Left hindlimb (tissue), 1 donor: ENCODE results near the gene LGALS9B.
"Not testable (repeated sequence)": the region's sequence is repeated elsewhere in the genome, so short reads cannot be mapped to it uniquely, and the experiment has no call there.

Experiments used
- DNase-seq: peaks from one replicate; pipeline ENCODE4 v3.0.0-alpha.2; 2018

The LGALS9B gene

GRCh38 chr17:20401306-20402022, 65.9 kb downstream of the LGALS9B start:
- DNase-seq: not testable (repeated sequence)

- DNase-seq: not testable (repeated sequence)
Observed at GRCh38 chr17:20400559-20401305, 66.6 kb downstream of the LGALS9B start.
